ENCODE data around the gene ABCB1. TPM values are rescaled to one million over a fixed set of nuclear protein-coding genes. Genes with fewer than 3 reads are reported as not detected.

The ABCB1 gene
- total and polyA plus RNA-seq, 9 of the 15 experiments (the other 6 are each of a cell fraction or from before 2014, with no cell fraction given): 0.03 to 0.86 (median 0.52) TPM

GRCh38 chr7:87548123-87548919, 52.4 kb downstream of the ABCB1 start:
- Histone ChIP-seq H3K9me1 (ENCODE audit: control insufficient read depth, insufficient read depth, low read length) (no peaks in the 10 kb centered on the region), H3K4me1 (replicated peaks in 1 of 2; ENCODE audit: control insufficient read depth in 2 of 2, insufficient read depth in 2 of 2, low read length in 2 of 2) (no peaks in the 10 kb centered on the region), H3K9me3 (replicated peaks; ENCODE audit: control insufficient read depth, insufficient read depth, low read depth, low read length) (no peaks in the 10 kb centered on the region), H3K36me3 (ENCODE audit: control insufficient read depth, insufficient read depth, low read length) (no peaks in the 10 kb centered on the region), H3K4me3 (no peak overlapping the region), H3K4me2 (ENCODE audit: insufficient read depth, low read length) (no peak overlapping the region), H3K9ac (ENCODE audit: insufficient read depth in 1 of 2, low read depth in 2 of 2, low read length in 2 of 2) (no peak overlapping the region), H2AFZ (ENCODE audit: low read depth, low read length) (no peak overlapping the region), H3K27ac (ENCODE audit: extremely low read depth, low read depth, low read length) (no peak overlapping the region), H3K27me3 (ENCODE audit: control insufficient read depth in 2 of 2, insufficient read depth in 2 of 2, low read length in 2 of 2) (no peaks in the 10 kb centered on the region), H4K20me1 (replicated peaks; ENCODE audit: control insufficient read depth, insufficient read depth, low read length) (no peaks in the 10 kb centered on the region), H3K79me2 (ENCODE audit: control insufficient read depth, insufficient read depth, low read length) (no peaks in the 10 kb centered on the region)
- no TSS peak for BruUV-seq (replicated peaks)
- in situ Hi-C loops (cut with MboI) (no loop called here), intact Hi-C loops (cut with micrococcal nuclease) (no loop called here)
- ATAC-seq: no peak
- peak; percentile 39; the same call in 1 of the 2 replicates for TF ChIP-seq ZNF512 (tag; IDR thresholded peaks at IDR 0.05)
- no peak for TF ChIP-seq CGGBP1 (CRISPR knock-in tag; IDR thresholded peaks at IDR 0.05)
- TF ChIP-seq PCBP1 (IDR thresholded peaks at IDR 0.05; ENCODE audit: low read depth, low read length, poor library complexity, severe bottlenecking): peak; percentile 42
- peak; percentile 23 for TF ChIP-seq HNRNPK (IDR thresholded peaks at IDR 0.05; ENCODE audit: low read depth, low read length, poor library complexity, severe bottlenecking)
- no peak for FAIRE-seq
- ChIA-PET CTCF (ENCODE audit: low intra/inter-chr PET ratio) (no interaction called here), POLR2A (no interaction called here)
- no peak for DNase-seq (ENCODE audit: extremely low read depth in 1 of 4, low spot score in 3 of 4)
- 5% methylated on average over 7 of the region's 7 CpGs for WGBS (ENCODE audit: insufficient coverage, low coverage, missing lambda C conversion rate)

Data from K562 (cell line).